CD4-positive, alpha-beta T cell treated with Interleukin-6 at 100 ng/mL for 8 hours (primary cell): ENCODE data around the gene EYS.
"Not testable (repeated sequence)": the region's sequence is repeated elsewhere in the genome, so short reads cannot be mapped to it uniquely, and the experiment has no call there.

Source experiments
- DNase-seq: peaks from one replicate; pipeline ENCODE4 v3.0.0-alpha.2; 2020; ENCODE audit warnings: mixed read lengths, low spot score

EYS gene

DNA sequence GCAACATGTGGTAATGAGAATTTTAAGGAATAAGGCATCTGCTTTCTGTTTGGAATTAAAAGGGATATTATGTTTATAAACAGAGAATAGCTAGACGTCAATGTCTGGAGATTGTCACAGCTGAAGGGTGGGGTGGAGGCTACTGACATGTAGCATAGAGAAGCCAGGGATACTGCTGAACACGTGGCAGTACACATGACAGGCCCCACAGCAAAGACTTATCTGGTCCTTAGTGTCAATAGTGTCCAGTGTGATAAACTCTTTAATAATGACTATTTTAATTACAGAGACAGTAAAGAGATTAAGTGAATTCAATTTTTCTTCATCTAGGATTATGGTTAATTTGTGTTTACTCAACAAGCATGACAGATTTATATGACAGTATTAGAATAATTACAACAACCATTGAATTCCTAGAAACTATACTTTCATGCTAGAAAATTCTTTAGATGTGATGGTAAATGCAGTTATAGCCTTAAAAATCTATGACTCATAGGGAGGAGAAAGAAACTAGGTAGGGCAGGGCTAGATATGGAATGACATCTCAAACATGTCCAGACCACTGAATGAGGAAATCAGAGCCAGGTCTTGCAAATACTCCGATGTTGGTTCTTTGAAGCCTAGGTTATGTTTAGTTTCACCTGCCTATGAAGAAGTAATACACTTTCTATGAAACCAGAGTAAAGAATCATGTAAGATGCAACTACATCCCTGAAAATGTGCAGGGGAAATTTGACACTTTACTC lies 1671.9 kb downstream of the EYS start:
- DNase-seq = no peak

DNA sequence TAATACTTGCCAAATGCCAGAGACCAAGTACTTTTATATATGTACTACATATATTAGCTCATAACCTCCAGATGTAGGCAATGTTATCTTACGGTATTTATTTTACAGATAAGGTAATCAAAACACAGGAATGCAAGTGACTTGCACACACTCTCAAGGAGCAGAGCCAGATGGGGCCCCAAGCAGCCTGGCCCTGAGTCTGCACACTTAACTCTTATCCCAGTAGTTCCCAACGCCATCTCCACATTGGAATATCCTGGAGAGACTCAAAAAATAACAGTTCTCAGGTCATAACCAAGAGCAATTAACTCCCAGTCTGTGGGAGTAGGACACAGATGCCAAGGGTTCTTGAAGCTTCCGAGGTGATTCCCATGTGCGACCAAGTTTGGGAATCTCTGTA lies 1672.7 kb downstream of the EYS start:
- DNase-seq = no peak

DNA sequence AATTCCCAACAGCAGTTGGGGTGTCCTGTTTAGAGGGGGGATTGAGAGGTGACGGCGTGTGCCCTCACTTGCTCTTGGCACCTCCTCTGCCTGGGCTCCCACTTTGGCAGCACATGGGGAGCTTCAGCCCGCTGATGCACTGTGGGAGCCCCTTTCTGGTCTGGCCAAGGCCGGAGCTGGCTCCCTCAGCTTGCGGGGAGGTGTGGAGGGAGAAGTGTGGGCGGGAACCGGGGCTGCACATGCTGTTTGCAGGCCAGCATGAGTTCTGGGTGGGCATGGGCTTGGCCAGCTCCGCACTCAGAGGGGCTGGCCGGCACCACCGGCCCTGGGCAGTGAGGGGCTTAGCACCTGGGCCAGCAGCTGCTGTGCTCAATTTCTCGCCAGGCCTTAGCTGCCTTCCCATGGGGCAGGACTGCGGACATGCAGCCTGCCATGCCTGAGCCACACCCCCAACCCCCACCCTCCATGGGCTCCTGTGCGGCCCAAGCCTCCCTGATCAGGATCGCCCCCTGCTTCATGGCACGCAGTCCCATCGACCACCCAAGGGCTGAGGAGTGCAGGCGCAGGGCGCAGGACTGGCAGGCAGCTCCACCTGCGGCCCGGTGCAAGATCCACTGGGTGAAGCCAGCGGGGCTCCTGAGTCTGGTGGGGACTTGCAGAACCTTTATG lies 1675.9 kb downstream of the EYS start:
- not testable (repeated sequence) for DNase-seq

DNA sequence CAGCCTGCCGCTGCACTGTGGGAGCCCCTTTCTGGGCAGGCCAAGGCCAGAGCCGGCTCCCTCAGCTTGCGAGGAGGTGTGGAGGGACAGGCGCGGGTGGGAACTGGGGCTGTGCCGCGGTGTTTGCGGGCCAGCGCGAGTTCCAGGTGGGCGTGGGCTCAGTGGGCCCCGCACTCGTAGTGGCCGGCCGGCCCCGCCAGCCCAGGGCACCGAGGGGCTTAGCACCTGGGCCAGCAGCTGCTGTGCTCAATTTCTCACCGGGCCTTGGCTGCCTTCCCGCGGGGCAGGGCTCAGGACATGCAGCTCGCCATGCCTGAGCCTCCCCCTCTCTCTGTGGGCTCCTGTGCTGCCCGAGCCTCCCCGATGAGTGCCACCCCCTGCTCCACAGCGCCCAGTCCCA lies 1683.3 kb downstream of the EYS start:
- no peak for DNase-seq

DNA sequence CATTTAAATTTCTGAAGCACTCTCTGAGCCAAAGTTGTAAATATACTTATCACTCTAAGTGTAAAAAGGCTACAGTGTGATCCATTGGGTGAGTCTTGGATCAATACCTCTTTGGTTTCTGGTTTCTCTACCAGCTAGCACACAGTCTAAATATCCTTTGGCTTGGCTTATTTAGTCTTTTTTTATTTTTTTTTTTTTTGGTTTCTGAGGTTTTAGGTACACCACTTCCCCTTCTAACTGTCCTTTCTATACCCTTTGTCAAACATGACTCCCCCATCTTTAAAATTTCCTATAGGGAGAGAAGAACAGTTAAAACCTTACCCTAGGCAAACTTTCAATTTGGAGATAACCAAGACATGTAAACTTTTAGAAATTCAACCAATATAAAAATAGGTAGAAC lies 1692.4 kb downstream of the EYS start:
- DNase-seq = no peak

DNA sequence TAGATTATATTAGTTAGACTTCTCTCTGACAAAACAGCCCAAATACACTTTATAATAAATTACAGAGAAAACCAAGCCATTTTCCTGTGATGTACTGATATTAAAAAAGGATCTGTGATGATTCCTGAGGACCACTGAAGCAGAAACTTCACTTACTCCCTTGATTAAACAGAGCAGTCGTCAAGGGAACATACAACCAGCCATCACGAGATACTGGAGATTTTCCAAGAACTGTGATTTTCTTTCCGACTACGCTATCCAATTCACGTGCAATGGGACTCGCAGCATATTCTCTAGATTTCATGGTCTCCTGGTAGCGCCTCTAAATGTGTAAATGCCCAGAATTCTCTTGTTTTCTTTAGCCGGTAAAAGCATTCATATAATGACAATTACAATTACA lies 1694.0 kb downstream of the EYS start:
- DNase-seq = no peak

DNA sequence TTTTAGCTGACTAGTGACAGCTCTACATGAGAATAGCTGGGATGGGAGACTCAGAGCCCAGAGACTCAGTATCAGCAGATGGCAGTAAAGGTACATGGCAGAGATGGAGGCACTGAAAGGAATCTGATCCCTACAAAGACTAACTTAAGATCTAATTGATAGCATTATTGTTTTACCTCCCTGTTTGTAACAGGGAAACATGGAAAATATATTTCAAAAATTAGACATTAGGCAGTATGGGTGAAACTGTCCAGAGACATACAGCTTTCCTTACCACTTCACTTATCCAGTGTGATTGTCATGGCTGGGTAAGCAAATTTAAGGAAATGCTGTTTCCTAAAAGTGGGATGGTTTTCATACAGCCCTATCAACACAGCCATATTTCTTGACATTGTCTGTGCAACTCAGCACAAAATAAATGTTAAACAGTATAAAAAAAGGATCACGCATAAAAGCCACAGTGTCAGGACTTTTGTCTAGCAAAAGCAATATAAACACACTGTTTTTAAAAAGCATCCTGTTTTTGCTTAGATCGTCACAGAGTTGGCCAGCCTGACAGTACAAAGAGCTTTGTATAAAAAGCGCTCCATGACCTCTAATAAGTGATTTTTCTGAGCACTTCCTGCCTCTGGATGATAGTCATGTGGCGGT lies 1694.5 kb downstream of the EYS start:
- DNase-seq = no peak

DNA sequence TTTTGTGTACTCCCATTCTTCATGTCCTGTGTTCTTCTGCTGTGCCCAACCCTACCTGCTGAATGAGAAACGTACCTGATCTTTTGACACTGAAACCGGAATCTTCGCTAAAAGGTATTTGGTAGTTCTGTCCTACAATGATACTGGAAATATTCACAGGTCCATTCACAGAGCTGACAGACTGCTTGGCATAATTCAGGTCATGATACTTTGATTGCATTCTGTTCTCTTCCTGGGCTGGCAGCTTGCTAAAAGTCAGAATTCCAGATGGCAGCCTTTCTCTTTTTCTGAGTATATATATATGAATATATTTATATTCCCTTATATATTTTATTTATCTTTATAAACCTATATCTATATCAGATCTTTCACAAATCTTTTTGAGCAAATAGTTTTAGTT lies 1696.4 kb downstream of the EYS start:
- DNase-seq = no peak

DNA sequence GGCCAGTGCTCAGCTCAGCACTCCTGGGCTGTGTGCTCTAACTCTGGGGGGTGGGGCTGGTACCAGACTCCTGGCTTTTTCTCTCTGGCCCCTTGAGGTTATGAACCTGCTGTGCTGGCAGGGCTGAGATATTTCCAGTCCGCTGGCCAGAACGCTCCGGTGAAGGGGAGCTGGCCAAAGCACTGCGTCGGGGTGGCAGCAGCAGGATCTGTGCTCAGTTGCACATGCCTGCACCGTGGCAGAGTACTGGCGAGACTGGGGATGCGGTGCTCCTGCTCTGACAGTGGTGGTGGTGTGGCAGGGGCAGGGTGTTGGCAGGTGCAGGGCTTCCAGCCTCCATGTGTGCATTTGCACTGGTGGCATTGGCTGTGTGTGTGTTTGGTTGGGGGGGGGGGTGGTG lies 1697.0 kb downstream of the EYS start:
- DNase-seq = no peak

DNA sequence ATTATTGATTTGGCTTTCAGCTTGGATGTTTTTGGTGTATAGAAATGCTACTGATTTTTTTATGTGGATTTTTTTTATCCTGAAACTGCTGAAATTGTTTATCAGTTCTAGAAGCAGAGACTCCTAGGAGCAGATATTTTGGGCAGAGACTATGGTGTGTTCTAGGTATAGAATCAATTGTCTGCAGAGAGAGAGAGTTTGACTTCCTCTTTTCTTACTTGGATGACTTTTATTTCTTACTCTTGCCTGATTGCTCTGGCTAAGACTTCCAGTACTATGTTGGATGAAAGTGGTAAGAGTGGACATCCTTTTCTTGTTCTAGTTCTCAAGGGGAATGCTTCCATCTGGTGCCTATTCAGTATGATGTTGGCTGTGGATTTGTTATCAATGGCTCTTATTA lies 1700.8 kb downstream of the EYS start:
- DNase-seq = no peak

DNA sequence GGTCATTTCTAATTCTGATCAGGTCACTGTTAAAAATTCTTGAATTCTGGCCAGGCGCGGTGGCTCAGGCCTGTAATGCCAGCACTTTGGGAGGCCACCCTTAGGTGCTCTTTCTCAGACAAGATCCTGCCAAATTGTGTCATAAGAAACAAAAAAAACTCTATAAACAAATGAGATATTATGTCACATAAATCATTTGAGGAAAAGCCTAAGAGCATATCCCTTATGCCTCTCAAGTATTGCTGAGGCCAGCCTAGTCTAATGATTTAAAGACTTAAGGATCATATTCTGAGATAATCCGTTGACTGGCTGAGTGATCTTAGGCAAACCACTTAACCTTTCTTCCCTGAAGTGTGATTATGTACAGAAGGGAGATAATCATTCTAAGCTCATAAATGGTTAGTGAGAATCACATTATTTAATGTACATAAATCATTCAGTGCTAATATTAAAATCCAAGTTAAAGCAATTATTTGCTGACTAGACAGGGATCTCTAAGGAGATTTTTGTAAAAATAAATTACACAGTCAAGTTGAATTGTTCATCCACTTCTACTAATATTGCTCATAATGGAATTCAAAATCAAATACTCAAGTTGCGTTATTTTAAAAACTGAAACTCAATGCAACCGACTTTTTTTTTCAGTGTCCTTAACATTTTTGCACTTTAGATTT lies 1706.1 kb downstream of the EYS start:
- no peak for DNase-seq

DNA sequence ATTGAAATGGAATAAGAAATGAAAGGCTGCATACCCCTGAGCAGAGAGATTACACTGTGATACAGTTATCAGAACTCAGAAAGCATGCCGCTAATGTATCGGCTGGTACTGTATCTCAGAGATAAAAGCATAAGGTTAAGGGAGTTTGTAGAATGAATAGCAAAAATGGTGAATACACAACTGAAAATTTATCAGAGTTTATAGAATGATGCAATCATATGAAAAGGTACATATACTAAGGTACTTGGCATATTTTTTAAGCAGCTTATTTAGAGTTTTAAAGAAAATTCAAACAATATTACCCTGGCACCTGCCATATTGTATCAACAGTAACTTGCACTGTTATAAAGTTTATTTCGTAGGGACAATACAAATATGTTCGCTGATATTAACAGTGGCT lies 1707.4 kb downstream of the EYS start:
- DNase-seq = no peak

DNA sequence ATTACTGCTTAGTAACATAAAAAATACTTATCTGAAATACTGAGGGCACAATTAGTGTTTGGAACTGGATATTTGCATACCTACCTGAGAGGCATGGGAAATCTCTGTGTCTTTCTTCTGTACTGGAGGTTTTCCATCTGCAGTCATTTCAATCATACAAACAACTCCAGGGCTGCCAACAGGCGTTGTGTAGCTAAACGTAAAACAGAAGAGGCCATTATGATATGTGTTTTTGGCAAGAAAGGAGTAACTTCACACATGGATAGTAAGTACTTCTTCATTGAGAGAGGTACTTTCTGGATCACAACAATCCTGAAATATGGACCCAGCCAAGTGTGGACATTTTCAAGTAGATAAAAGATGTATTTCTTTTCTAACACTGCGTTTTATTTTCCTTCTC lies 1708.0 kb downstream of the EYS start:
- DNase-seq = no peak

DNA sequence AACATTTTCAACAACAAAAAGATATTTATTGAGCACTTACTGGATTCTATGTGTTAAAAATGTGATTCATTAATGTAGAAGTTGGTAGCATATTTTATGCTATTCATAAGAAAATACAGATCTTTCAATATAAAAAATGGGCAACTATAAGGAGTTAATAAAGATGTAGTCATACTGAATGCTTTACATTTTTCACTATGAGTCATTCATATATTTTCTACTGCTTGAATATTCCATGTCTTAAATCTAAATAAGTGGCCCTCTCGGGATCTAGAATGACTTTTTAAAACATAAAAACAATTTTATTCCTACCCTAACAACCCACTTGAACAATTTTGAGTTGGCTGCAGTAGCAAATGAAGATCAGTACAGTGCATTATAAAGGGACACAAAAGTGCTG lies 1709.3 kb downstream of the EYS start:
- no peak for DNase-seq

DNA sequence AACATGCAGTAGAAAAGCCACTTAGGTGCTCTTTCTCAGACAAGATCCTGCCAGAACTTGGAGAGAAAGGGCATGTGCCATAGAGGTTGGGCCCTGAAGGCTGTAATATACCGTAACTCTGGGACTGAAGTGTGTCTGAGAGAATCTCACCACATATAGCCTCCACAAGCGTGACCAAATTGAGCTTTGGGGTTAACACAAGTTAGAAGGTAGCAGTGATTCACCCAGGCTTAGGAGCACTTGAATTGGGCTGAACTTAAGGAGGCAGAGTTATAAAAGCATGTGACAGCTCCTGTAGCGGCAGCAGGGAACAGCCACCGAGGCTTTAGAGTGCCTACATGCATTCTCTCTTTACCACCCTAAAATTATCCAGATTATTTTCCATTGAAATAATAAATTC lies 1709.8 kb downstream of the EYS start:
- DNase-seq = no peak

DNA sequence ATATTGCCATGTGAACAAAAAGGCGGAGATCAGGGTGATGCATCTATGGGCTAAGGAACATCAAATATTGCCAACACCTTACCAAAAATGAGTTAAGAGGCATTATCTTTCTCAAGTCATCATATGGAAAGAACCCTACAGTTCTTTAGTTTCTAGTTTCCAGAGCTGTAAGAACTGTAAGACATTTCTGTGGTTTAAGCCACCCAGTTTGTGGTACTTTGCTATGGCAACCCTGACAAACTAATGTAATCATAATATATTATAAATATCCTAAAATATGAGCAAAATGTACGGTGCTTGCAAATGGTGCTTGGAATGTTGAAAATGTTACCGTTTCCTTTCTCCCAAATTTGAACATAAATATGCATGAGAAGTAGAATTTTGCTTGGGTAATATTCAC lies 1721.8 kb downstream of the EYS start:
- DNase-seq = no peak

DNA sequence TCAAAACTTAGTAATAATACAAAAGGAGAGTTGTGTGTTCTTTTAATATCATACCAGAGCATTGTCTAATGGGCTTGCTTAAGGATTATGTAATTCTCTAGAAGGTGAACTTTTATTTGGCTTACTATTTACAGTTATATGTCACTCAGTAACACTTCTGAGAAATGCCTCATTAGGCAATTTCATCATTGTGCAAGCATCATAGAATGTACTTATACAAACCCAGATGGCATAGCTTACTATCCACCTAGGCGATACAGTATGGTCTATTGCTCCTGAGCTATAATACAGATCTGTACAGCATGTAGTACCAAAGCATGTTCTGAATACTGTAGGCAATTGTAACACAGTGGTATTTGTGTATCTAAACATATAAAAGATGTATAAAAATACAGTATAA lies 1731.3 kb downstream of the EYS start:
- no peak for DNase-seq

DNA sequence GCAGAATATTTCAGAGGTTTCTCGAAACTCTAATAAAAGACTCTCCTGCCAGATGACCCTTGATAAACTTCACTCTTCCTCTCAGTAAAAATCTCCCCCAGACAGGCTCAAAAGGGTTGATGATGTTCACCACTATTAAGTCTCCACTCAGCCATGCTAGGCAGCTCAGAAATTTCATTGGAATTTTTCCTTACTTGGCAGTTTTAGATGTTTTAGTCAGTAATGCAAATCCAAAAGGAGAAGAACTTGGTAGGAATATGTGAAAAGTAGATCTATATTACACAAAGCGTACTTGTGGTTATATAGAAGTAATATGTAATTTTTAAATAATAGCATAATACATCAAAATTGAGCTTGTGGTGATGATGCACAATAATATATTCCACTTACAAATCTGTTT lies 1738.4 kb downstream of the EYS start:
- no peak for DNase-seq

DNA sequence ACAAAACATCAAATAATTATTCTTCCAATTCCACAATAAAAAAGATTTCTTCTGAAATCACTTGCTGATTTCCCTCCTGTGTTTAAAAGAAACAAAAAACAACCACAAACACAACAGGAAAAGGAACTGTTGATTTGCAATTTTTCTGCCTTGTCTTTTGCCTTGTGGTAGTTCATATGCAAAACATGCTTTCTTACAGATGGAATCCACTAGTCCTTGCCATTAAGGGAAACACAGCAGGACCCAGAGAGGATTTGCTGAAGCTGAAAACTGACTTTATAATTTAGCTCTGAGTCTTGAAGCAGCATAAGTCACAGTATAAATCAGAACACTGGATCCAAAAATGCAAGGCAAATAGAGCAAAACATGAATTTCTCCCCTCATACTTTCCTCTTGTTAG lies 1742.7 kb downstream of the EYS start:
- DNase-seq = no peak

DNA sequence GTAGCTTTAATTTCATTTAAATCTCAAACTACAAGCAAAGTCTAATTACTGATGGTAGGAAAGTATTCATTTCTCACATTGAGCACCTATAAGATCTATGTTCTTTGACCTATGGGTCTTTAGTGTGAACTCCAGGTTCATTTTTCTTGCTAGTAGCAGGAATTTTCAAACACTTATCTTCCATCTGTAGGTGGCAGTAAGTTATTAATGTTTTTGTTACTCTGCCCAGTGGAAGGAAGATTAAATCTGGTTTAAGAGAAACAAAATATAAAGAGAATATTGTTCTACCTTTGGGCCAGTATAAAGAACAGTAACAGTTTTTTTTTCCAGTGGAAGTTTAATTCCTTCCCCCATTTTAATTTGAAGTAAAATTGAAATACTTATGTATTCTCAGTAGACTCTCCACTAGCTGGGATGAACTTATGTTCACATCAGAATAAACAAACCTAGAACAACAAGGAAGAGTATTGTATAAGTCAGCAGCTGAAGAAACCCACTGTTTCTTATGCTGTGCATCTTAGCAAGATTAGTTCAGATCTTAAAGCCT lies 1743.2 kb downstream of the EYS start:
- DNase-seq = no peak

DNA sequence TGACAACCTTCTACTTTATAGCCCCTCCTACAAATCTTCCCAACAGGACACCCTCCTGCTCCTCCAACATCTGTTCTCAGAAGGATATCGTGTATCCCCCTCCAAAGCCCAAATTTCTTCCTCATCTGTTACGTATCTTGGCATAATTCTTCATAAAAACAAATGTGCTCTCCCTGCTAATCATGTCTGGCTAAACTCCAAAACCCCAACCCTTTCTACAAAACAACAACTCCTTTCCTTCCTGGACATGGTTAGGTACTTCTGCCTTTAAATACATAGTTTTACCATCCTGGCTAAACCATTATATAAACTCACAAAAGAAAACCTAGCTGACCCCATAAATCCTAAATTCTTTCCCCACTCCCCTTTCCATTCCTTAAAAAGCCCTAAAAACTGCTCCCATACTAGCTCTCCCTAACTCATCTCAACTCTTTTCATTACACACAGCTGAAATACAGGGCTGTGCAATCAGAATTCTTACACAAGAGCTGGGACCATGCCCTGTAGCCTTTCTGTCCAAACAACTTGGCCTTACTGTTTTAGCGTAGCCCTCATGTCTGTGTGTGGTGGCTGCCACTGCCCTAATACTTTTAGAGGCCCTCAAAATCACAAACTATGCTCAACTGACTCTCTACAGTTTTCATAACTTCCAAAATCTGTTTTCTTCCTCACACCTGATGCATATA lies 1753.5 kb downstream of the EYS start:
- not testable (repeated sequence) for DNase-seq
